ENCODE results near the gene EXOSC7. TPM values are rescaled to one million over a fixed set of nuclear protein-coding genes. Genes with fewer than 3 reads are reported as not detected.

EXOSC7 gene
- 44.5 and 46.2 TPM in 2 replicates for total RNA-seq
- 35.3 and 53.8 TPM in 2 replicates for polyA plus RNA-seq
- 62.1 and 71.9 TPM in 2 replicates for polyA plus RNA-seq (2011; cell fraction: cytosol; rRNA removed)
- 50.0 and 63.3 TPM in 2 replicates for polyA plus RNA-seq (2011; cell fraction: nucleus; rRNA removed)
- polyA plus RNA-seq (2012) = 60.1 and 71.0 TPM in 2 replicates
- polyA minus RNA-seq = 42.3 and 48.3 TPM in 2 replicates
- 16.2 TPM for polyA minus RNA-seq (2011; cell fraction: cytosol; rRNA and poly(A)+ RNA removed)
- 34.7 and 46.8 TPM in 2 replicates for polyA minus RNA-seq (2011; cell fraction: nucleus; rRNA and poly(A)+ RNA removed)
- Bru-seq, nascent RNA = percentile 77 among the genes with signal in this experiment
- percentile 74 among the genes with signal in this experiment for BruChase-seq, experiment 1, labeled RNA remaining after a 6-hour chase
- BruChase-seq, experiment 2, labeled RNA remaining after a 2-hour chase = percentile 75 among the genes with signal in this experiment
- long read RNA-seq, transcript EXOSC7-210 (9 exons, 1,395 nt) = minor isoform, 14 of 131 reads
- long read RNA-seq, transcript EXOSC7-201 (8 exons, 1,055 nt) = major isoform, 103 of 131 reads
- long read RNA-seq, partial matches to known transcripts = 8 of 131 reads
- long read RNA-seq, other reads (novel, unspliced or antisense) = 6 of 131 reads

GRCh38 chr3:44976002-44976815 lies at the start of gene EXOSC7, which contains the start of gene ZDHHC3:
Gene EXOSC7 (plus strand): TSS chr3:44976244. CDS start chr3:44976278, 34 bp downstream.
Gene ZDHHC3 (minus strand): TSS chr3:44976174. CDS start chr3:44959436, 16,738 bp downstream.
- FAIRE-seq (peak; percentile 26), DNase-seq (ENCODE audit: low read depth, low spot score) (peak; percentile 85)
- no peaks in the 10 kb centered on the region for H3K36me3 ChIP-seq (ENCODE audit: control insufficient read depth in 2 of 2, extremely low read depth in 1 of 2, insufficient read depth in 2 of 2, low read length in 2 of 2)
- peak within 1 kb of the TSS; percentile 86 to 99 (median 97) for H3K4me3 ChIP-seq (replicated peaks in 1 of 3; ENCODE audit: insufficient read depth in 1 of 3, low read depth in 1 of 3, low read length in 3 of 3)
- intact Hi-C loops (cut with micrococcal nuclease) = loop anchor here (1.0 to 5.0 kb wide), 2 partner anchors 115 to 444 kb away; partner anchors contain the start of gene TMEM42
- peaks cover 76% of the 10 kb centered on the region for H3K79me2 ChIP-seq (ENCODE audit: control insufficient read depth, insufficient read depth, low read length)
- CTCF ChIA-PET = interaction anchor here (1.0 to 2.4 kb wide), 10 partner anchors 9 to 234 kb away, joined by 3 to 13 read pairs (median 5); no protein-coding TSS in a partner anchor
- POLR2A ChIA-PET = interaction anchor here (0.6 to 0.7 kb wide), 4 partner anchors 16 to 246 kb away, joined by 3 to 4 read pairs (median 3); no protein-coding TSS in a partner anchor
- H3K4me1 ChIP-seq (ENCODE audit: control insufficient read depth, extremely low read depth, insufficient read depth, low read length) = peaks cover 13% of the 10 kb centered on the region
- peak within 1 kb of the TSS; percentile 81 for H3K9ac ChIP-seq (replicated peaks; ENCODE audit: extremely low read depth, insufficient read depth, low read length)
- TF ChIP-seq CTCF (IDR thresholded peaks at IDR 0.05; ENCODE audit: extremely low read depth in 1 of 2, insufficient read depth in 1 of 2, low read depth in 1 of 2, low read length in 2 of 2) (no peak), GATA2 (IDR thresholded peaks at IDR 0.05; ENCODE audit: insufficient read depth, insufficient read length, low read depth, low read length) (no peak), JUN (IDR thresholded peaks at IDR 0.05; ENCODE audit: borderline replicate concordance, insufficient read depth, insufficient read length, low read depth) (no peak), MYC (IDR thresholded peaks at IDR 0.05; ENCODE audit: low read depth, low read length) (peak; percentile 90), POLR2A (IDR thresholded peaks at IDR 0.05; ENCODE audit: low read depth, low read length) (peak; percentile 70), POLR2AphosphoS5 (IDR thresholded peaks at IDR 0.05; ENCODE audit: insufficient read depth, low read depth, low read length) (peak; percentile 68)
- TF ChIP-seq, protein P1, sequence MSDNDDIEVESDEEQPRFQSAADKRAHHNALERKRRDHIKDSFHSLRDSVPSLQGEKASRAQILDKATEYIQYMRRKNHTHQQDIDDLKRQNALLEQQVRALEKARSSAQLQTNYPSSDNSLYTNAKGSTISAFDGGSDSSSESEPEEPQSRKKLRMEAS (IDR thresholded peaks at IDR 0.05; ENCODE audit: insufficient read depth, insufficient read length) = peak; percentile 68
- no peaks in the 10 kb centered on the region for H3K27me3 ChIP-seq (ENCODE audit: control insufficient read depth in 2 of 2, insufficient read depth in 2 of 2, low read length in 2 of 2)
- H3K9me1 ChIP-seq (replicated peaks; ENCODE audit: control insufficient read depth, extremely low read depth, insufficient read depth, low read length) = no peaks in the 10 kb centered on the region
- TSS peak; percentile 59 for BruUV-seq (replicated peaks)
- H2AFZ ChIP-seq (ENCODE audit: low read depth, low read length) = peak within 1 kb of the TSS; percentile 76
- no peaks in the 10 kb centered on the region for H4K20me1 ChIP-seq (replicated peaks; ENCODE audit: control insufficient read depth, extremely low read depth, insufficient read depth, low read length)
- peak within 1 kb of the TSS; percentile 85 for H3K4me2 ChIP-seq (ENCODE audit: insufficient read depth, low read length)
- peak within 1 kb of the TSS; percentile 64 for H3K27ac ChIP-seq (ENCODE audit: insufficient read depth, low read depth, low read length)
- no peaks in the 10 kb centered on the region for H3K9me3 ChIP-seq (replicated peaks; ENCODE audit: control insufficient read depth, insufficient read depth, low read length)
- dilution Hi-C loops (cut with MboI; ENCODE audit: extremely low pct_ligation_motif_present, low sequenced_read_pairs) = no loop called here

Measured in endothelial cell of umbilical vein (primary cell).